Stimulated activated CD4-positive, alpha-beta T cell treated with anti-CD3 and anti-CD28 coated beads, Interleukin-4, amount 100 ng/mL, for 1 hour (primary cell): Measurements from ENCODE around the gene SYNE2.
"Not testable (repeated sequence)": the region's sequence is repeated elsewhere in the genome, so short reads cannot be mapped to it uniquely, and the experiment has no call there.

Source experiments
- DNase-seq: peaks from one replicate; pipeline ENCODE4 v3.0.0-alpha.2; 2020

Gene SYNE2

GRCh38 chr14:63852817-63853731, at the start of gene SYNE2:
TSS of gene SYNE2 (plus strand) at chr14:63853004. CDS start at chr14:63909149, 56,145 bp downstream.
- peak; percentile 85 for DNase-seq

GRCh38 chr14:63803221-63803791, 49.5 kb upstream of the SYNE2 start:
- DNase-seq = not testable (repeated sequence)

- DNase-seq = not testable (repeated sequence)
These were observed 46.7 kb upstream of the SYNE2 start for GRCh38 chr14:63806064-63806463.

GRCh38 chr14:63811692-63812091, 41.1 kb upstream of the SYNE2 start:
- not testable (repeated sequence) for DNase-seq

GRCh38 chr14:63833728-63834127, 19.1 kb upstream of the SYNE2 start:
- no peak for DNase-seq

GRCh38 chr14:63840981-63841380, 11.8 kb upstream of the SYNE2 start:
- peak; percentile 50 for DNase-seq

- no peak for DNase-seq
These were observed 9.0 kb upstream of the SYNE2 start for GRCh38 chr14:63843796-63844195.

- no peak for DNase-seq
These were observed 3.9 kb upstream of the SYNE2 start for GRCh38 chr14:63848890-63849289.

- DNase-seq = no peak
These were observed 460 bp upstream of the SYNE2 start for GRCh38 chr14:63852271-63852816.

GRCh38 chr14:63853831-63854293, 1.1 kb downstream of the SYNE2 start:
- DNase-seq = peak; percentile 28

GRCh38 chr14:63854330-63854729, 1.5 kb downstream of the SYNE2 start:
- DNase-seq = no peak

GRCh38 chr14:63855281-63855680, 2.5 kb downstream of the SYNE2 start:
- no peak for DNase-seq

- DNase-seq = no peak
These were observed 4.7 kb downstream of the SYNE2 start for GRCh38 chr14:63857466-63858030.

GRCh38 chr14:63860146-63860545, 7.3 kb downstream of the SYNE2 start:
- DNase-seq = no peak

GRCh38 chr14:63862163-63862562, 9.4 kb downstream of the SYNE2 start:
- DNase-seq = no peak

GRCh38 chr14:63863004-63863403, 10.2 kb downstream of the SYNE2 start:
- no peak for DNase-seq

- not testable (repeated sequence) for DNase-seq
These were observed 12.0 kb downstream of the SYNE2 start for GRCh38 chr14:63864775-63865174.

- DNase-seq = peak; percentile 15
These were observed 15.4 kb downstream of the SYNE2 start for GRCh38 chr14:63867933-63868921.

- DNase-seq = not testable (repeated sequence)
These were observed 17.3 kb downstream of the SYNE2 start for GRCh38 chr14:63869940-63870752.

- DNase-seq = not testable (repeated sequence)
These were observed 17.9 kb downstream of the SYNE2 start for GRCh38 chr14:63870753-63871037.

GRCh38 chr14:63874223-63874622, 21.4 kb downstream of the SYNE2 start:
- no peak for DNase-seq
